K562 (cell line): ENCODE results near the gene ZNF391. TPM values are rescaled to one million over a fixed set of nuclear protein-coding genes. Genes with fewer than 3 reads are reported as not detected.

Source experiments
- ARHGAP35 ChIP-seq: fragments of 450-650 bp; IDR thresholded peaks from 2 replicates; pipeline ENCODE4 v1.6.1; 2018; ENCODE audit not compliant: partially characterized antibody
- CBX5 ChIP-seq: IDR thresholded peaks from 2 replicates; pipeline ENCODE4 v1.6.1; 2014; ENCODE audit warnings: low read depth, borderline replicate concordance
- ELF2 ChIP-seq: fragments of 250-450 bp; sonication (Bioruptor Pico); IDR thresholded peaks from 2 replicates; pipeline ENCODE4 v1.5.0; 2021; ENCODE audit warnings: mild to moderate bottlenecking
- FOXJ3 ChIP-seq: sonication (generic); formaldehyde crosslinking; IDR thresholded peaks from 2 replicates; pipeline ENCODE4 v1.4.0; 2020; ENCODE audit warnings: mild to moderate bottlenecking, missing genetic modification reagents
- IFI16 ChIP-seq: fragments of 250-450 bp; sonication (Bioruptor Pico); IDR thresholded peaks from 2 replicates; pipeline ENCODE4 v2.1.2; 2022; ENCODE audit warnings: mild to moderate bottlenecking, inconsistent platforms
- JUNB ChIP-seq: fragments of 450-650 bp; formaldehyde crosslinking; conservative IDR thresholded peaks from 2 replicates; pipeline ENCODE4 v1.4.0; 2020; ENCODE audit warnings: mild to moderate bottlenecking
- KAT2B ChIP-seq: IDR thresholded peaks from one replicate; pipeline ENCODE4 v1.6.1; 2012; ENCODE audit warnings: low read depth, mild to moderate bottlenecking, control low read depth, inconsistent platforms, low read length, moderate library complexity
- KLF16 ChIP-seq: IDR thresholded peaks from 2 replicates; pipeline ENCODE4 v1.6.1; 2016; ENCODE audit warnings: antibody characterized with exemption
- MEF2A ChIP-seq: IDR thresholded peaks from 2 replicates; pipeline ENCODE4 v1.6.1; 2011; ENCODE audit warnings: low read depth, mild to moderate bottlenecking, low read length, moderate library complexity; ENCODE audit not compliant: control insufficient read depth
- NFE2 ChIP-seq: IDR thresholded peaks from 2 replicates; pipeline ENCODE4 v1.6.1; 2014; ENCODE audit warnings: antibody characterized with exemption, low read depth
- NRF1 ChIP-seq, 2 experiments: fragments of 450-650 bp; IDR thresholded peaks in 1 of 2; conservative IDR thresholded peaks in 1 of 2; 2 replicates each; pipeline ENCODE4 v1.6.1; 2014; ENCODE audit warnings: mild to moderate bottlenecking in 2 of 2
- SAP30 ChIP-seq: fragments of 200-600 bp; sonication (generic); IDR thresholded peaks from 2 replicates; pipeline ENCODE4 v1.6.1; 2012; ENCODE audit warnings: borderline replicate concordance, low read depth, mild to moderate bottlenecking, moderate library complexity, low read length, control low read depth, inconsistent platforms; ENCODE audit not compliant: insufficient read depth, poor library complexity, severe bottlenecking
- SNIP1 ChIP-seq: fragments of 450-650 bp; IDR thresholded peaks from 2 replicates; pipeline ENCODE4 v1.7.1; 2017; ENCODE audit warnings: low read depth, mild to moderate bottlenecking
- THRAP3 ChIP-seq: fragments of 450-650 bp; IDR thresholded peaks from 2 replicates; pipeline ENCODE4 v1.6.1; 2016; ENCODE audit warnings: mild to moderate bottlenecking, inconsistent platforms, borderline replicate concordance
- ZNF282 ChIP-seq: sonication (generic); formaldehyde crosslinking; IDR thresholded peaks from 2 replicates; pipeline ENCODE4 v1.8.1; 2023; ENCODE audit warnings: missing genetic modification reagents
- ZNF408 ChIP-seq: fragments of 250-450 bp; sonication (Bioruptor Pico); IDR thresholded peaks from 2 replicates; pipeline ENCODE4 v1.4.0; 2020; ENCODE audit warnings: low read depth, mild to moderate bottlenecking, moderate library complexity
- ZNF41 ChIP-seq: fragments of 250-450 bp; sonication (Bioruptor Pico); conservative IDR thresholded peaks from 2 replicates; pipeline ENCODE4 v1.4.0; 2020; ENCODE audit warnings: mild to moderate bottlenecking
- ZNF511 ChIP-seq: sonication (generic); formaldehyde crosslinking; IDR thresholded peaks from 2 replicates; pipeline ENCODE4 v1.8.0; 2022; ENCODE audit warnings: mild to moderate bottlenecking, missing genetic modification reagents
- ZNF75A ChIP-seq: fragments of 450-650 bp; formaldehyde crosslinking; IDR thresholded peaks from 2 replicates; pipeline ENCODE4 v1.4.0; 2020; ENCODE audit warnings: mild to moderate bottlenecking
- ZNF77 ChIP-seq: fragments of 250-450 bp; sonication (Bioruptor Pico); IDR thresholded peaks from 2 replicates; pipeline ENCODE4 v1.5.0; 2020
- ZNF780A ChIP-seq: fragments of 250-450 bp; sonication (Bioruptor Pico); IDR thresholded peaks from 2 replicates; pipeline ENCODE4 v1.5.0; 2021; ENCODE audit warnings: mild to moderate bottlenecking
- ZNF830 ChIP-seq: fragments of 250-450 bp; sonication (Bioruptor Pico); IDR thresholded peaks from 2 replicates; pipeline ENCODE4 v1.5.0; 2021; ENCODE audit warnings: mild to moderate bottlenecking
- polyA plus RNA-seq, 8 experiments: library from polyadenylated mRNA; depleted of rRNA in 4 of 8; stranded (reverse) in 5 of 8; unstranded in 3 of 8; fragments of >200 nt; fragmentation: Nextera tagmentation in 2 of 8; fragmentation: Illumina TruSeq in 1 of 8; extraction: Ambion mirVana in 2 of 8; extraction: Trizol in 1 of 8; gene quantifications; 2 replicates each; pipeline versions ENCODE4 v1.2.1 to v1.2.3, GENCODE V29; 2011 to 2014; ENCODE audit warnings: inconsistent platforms in 1 of 8, missing spikeins in 1 of 8
- total RNA-seq, 7 experiments: library from RNA; depleted of rRNA in 6 of 7; stranded (reverse); fragments of >200 nt in 6 of 7; fragmentation: Illumina TruSeq in 2 of 7; extraction: Trizol in 2 of 7; gene quantifications; 2 replicates each; pipeline versions ENCODE4 v1.2.1 to v1.2.3, GENCODE V29; 2011 to 2021; ENCODE audit warnings: low replicate concordance in 1 of 7
- TF ChIP-seq, protein P1 (sequence below): fragments of 450-650 bp; formaldehyde crosslinking; IDR thresholded peaks from 2 replicates; pipeline ENCODE4 v1.4.0; 2020; ENCODE audit warnings: mild to moderate bottlenecking
- TF ChIP-seq, protein P2 (sequence below): fragments of 250-450 bp; sonication (Bioruptor Pico); IDR thresholded peaks from 2 replicates; pipeline ENCODE4 v1.4.0; 2020
- TF ChIP-seq, protein P3 (sequence below): sonication (generic); formaldehyde crosslinking; IDR thresholded peaks from 2 replicates; pipeline ENCODE4 v1.8.0; 2022; ENCODE audit warnings: mild to moderate bottlenecking, missing genetic modification reagents

The ZNF391 gene
- total and polyA plus RNA-seq, 9 of the 15 experiments (the other 6 are each of a cell fraction or from before 2014, with no cell fraction given): 2.3 to 10.1 (median 5.8) TPM

DNA sequence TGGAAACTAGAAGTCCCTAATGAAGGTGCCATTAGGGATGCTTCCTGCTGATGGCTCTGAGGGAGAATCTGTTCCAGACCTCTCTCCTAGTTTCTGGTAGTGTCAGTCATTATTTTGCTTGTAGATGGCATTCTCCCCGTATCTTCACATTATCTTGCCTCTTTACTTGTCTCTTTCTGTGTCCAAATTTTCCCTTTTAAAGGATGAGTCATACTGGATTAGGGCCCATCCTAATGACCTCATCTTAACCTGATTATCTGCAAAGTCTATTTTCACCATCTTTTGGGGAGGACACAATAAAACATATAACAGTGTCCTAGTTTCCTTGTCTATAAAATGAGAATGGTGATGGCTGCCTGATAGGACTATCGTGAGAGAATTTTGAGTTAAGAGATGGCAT is 27.3 kb downstream of the ZNF391 start (continued):
- no peak for TF ChIP-seq SAP30
- no peak for TF ChIP-seq IFI16 (CRISPR knock-in tag)
- TF ChIP-seq, protein P1, sequence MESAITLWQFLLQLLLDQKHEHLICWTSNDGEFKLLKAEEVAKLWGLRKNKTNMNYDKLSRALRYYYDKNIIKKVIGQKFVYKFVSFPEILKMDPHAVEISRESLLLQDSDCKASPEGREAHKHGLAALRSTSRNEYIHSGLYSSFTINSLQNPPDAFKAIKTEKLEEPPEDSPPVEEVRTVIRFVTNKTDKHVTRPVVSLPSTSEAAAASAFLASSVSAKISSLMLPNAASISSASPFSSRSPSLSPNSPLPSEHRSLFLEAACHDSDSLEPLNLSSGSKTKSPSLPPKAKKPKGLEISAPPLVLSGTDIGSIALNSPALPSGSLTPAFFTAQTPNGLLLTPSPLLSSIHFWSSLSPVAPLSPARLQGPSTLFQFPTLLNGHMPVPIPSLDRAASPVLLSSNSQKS: no peak
- TF ChIP-seq ZNF41 (CRISPR knock-in tag): no peak
- no peak for TF ChIP-seq CBX5
- no peak for TF ChIP-seq FOXJ3 (CRISPR knock-in tag)
- TF ChIP-seq ZNF830 (CRISPR knock-in tag): no peak
- no peak for TF ChIP-seq ZNF780A
- TF ChIP-seq ELF2 (CRISPR knock-in tag): no peak
- no peak for TF ChIP-seq THRAP3
- TF ChIP-seq, protein P2, sequence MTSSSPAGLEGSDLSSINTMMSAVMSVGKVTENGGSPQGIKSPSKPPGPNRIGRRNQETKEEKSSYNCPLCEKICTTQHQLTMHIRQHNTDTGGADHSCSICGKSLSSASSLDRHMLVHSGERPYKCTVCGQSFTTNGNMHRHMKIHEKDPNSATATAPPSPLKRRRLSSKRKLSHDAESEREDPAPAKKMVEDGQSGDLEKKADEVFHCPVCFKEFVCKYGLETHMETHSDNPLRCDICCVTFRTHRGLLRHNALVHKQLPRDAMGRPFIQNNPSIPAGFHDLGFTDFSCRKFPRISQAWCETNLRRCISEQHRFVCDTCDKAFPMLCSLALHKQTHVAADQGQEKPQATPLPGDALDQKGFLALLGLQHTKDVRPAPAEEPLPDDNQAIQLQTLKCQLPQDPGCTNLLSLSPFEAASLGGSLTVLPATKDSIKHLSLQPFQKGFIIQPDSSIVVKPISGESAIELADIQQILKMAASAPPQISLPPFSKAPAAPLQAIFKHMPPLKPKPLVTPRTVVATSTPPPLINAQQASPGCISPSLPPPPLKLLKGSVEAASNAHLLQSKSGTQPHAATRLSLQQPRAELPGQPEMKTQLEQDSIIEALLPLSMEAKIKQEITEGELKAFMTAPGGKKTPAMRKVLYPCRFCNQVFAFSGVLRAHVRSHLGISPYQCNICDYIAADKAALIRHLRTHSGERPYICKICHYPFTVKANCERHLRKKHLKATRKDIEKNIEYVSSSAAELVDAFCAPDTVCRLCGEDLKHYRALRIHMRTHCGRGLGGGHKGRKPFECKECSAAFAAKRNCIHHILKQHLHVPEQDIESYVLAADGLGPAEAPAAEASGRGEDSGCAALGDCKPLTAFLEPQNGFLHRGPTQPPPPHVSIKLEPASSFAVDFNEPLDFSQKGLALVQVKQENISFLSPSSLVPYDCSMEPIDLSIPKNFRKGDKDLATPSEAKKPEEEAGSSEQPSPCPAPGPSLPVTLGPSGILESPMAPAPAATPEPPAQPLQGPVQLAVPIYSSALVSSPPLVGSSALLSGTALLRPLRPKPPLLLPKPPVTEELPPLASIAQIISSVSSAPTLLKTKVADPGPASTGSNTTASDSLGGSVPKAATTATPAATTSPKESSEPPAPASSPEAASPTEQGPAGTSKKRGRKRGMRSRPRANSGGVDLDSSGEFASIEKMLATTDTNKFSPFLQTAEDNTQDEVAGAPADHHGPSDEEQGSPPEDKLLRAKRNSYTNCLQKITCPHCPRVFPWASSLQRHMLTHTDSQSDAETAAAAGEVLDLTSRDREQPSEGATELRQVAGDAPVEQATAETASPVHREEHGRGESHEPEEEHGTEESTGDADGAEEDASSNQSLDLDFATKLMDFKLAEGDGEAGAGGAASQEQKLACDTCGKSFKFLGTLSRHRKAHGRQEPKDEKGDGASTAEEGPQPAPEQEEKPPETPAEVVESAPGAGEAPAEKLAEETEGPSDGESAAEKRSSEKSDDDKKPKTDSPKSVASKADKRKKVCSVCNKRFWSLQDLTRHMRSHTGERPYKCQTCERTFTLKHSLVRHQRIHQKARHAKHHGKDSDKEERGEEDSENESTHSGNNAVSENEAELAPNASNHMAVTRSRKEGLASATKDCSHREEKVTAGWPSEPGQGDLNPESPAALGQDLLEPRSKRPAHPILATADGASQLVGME (CRISPR knock-in tag): no peak
- no peak for TF ChIP-seq ZNF408 (CRISPR knock-in tag)
- TF ChIP-seq ZNF511 (CRISPR knock-in tag): no peak
- TF ChIP-seq KLF16: no peak
- TF ChIP-seq ZNF77 (CRISPR knock-in tag): no peak
- no peak for TF ChIP-seq ZNF282 (CRISPR knock-in tag)
- no peak for TF ChIP-seq MEF2A
- TF ChIP-seq KAT2B: no peak
- no peak for TF ChIP-seq ARHGAP35
- TF ChIP-seq NFE2: no peak
- TF ChIP-seq, protein P3, sequence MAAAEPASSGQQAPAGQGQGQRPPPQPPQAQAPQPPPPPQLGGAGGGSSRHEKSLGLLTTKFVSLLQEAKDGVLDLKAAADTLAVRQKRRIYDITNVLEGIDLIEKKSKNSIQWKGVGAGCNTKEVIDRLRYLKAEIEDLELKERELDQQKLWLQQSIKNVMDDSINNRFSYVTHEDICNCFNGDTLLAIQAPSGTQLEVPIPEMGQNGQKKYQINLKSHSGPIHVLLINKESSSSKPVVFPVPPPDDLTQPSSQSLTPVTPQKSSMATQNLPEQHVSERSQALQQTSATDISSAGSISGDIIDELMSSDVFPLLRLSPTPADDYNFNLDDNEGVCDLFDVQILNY (CRISPR knock-in tag): no peak
- TF ChIP-seq NRF1 (conservative IDR thresholded peaks at IDR 0.05 in 1 of 2, IDR thresholded peaks at IDR 0.05 in 1 of 2): no peak
- TF ChIP-seq ZNF75A (CRISPR knock-in tag): no peak
- no peak for TF ChIP-seq SNIP1
- peak; percentile 86 for TF ChIP-seq JUNB
